Esophagus mucosa (tissue), 1 donor: ENCODE data around the gene NREP. TPM values are rescaled to one million over a fixed set of nuclear protein-coding genes. Genes with fewer than 3 reads are reported as not detected.
A peak's percentile ranks its signal among the peaks of the same experiment; 100 is the strongest.

Experiments used
- ATAC-seq: fragments of 200-7000 bp; cut with Tn5 transposase; one replicate; pipeline ENCODE4 v1.9.1; 2020
- total RNA-seq: library from RNA; stranded (reverse); gene quantifications from one replicate; pipeline ENCODE4 v1.2.4, GENCODE V29; 2023
- donor health status: DM: yes; HTN: yes; CAD: no.

Gene NREP
- total RNA-seq, 1 donor from 2014 or later: 18.3 TPM

DNA sequence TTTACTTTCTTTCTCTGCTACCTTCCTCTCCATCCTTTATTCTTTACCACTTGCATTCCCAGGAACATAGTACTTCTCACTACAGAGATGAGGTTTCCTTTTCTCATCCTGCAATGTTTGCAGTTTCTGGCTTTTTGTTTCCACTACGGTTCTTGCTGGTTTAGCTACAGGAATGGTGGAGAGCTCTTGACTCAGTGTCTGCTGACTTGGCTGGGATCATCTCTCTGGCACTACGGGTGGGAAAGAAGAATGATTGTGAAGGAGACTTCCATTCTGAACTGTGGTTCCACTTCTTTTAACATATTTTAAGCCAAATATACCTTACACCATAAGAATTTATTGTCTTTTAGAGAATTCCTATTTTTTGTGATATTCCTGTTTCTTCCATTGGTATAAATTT, 65.1 kb downstream of the NREP start:
- no peak for ATAC-seq

DNA sequence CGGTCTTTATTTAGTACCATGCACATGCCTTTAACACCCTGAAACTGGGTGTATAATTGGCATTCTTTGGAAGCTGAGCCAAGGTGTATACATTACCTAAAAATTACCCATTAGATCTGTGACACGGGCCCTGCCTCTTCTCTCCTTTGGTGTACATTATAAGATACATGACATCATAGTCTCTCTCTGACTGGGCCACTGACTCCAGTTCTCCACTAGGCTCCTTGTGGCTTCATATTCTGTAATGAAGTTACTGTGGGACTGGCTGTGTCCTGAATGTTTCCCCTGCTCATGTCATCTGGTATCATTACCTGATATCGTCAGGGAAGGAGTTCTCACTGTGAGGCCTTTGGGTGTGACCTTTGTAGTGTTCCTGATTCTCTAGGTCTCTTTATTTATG, 65.5 kb downstream of the NREP start:
- no peak for ATAC-seq

DNA sequence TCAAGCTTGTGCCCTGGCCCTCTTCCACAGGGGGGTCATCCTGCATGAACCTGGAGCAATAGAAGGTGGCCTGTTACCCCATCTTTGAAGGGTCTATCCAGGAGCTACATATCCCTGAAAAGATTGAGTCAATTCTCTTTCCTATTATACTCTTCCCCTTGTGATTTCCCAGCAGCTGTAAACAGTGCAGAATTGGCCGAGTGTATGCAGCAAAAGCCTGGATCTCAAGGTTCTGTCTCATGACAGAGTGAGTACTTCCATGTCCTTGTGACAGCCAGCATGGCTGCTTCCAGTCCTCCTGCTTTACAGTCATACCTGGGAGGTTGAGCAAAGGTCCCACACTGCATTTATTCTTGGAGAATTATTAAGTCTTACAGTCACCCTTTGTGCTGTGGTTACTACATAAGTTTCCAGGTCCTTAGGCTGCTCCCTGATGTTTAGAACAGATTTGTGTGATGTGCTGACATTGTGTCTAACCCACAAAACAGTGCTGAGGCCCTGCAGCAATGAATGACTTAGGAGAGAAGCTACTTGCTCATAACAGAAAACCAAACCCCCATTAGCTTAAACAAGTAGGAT, 67.5 kb downstream of the NREP start:
- no peak for ATAC-seq

DNA sequence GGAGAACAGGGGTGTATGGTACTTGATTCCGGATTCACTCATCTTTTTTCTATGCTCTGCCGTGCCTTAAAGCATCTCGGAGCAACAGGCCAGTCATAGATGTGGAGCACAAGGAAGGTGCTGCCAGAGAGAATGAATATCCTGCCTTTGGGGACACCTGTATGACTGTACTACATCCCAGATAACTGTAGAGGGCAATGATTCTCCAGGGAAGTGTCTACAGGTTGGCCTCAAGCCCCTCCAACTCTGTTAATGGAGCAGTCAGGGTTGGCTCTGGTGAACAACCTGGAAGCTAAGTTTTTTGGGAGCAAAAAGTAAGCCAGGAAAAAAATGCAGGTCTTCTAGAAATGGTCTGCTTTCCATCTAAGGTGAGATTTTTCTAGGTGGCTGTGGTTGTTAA, 71.0 kb downstream of the NREP start:
- ATAC-seq: no peak

DNA sequence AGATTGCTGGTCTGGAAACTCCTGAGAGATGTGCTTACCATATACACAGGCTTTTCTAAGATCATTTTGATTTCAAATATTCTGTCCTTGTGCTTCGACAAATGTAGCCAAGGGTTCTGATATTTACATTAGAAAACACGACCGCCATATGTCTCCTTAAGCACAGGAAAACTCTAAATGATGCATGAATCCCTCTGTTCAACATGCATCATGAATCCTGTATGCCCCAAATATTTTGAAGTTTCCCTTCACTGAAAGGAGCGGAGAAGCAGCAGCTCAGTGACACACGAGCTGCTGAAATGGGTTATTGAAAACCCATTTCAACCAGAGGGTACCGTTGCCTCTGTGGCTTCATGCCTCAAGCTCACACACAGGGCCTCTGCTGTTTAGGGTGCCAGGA, 74.4 kb downstream of the NREP start:
- ATAC-seq: no peak

DNA sequence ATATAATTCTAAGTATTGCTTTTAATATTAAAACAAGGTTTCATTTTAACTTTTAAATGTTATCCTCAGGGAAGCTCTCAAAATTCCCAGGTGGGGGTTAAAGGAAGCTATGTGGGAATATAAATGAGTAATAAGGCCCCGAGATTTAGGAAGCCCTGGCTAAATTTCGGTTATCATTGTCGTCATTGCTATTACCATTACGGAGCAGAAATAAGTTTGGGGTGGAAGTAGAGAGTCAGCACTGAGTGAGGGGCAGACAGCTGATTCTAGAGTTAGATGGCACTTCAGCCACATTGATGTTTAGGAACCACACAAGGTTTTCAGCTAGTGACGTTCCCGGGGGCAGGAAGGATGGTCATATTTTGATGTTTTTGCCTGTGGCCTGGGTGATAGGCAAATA, 74.9 kb downstream of the NREP start:
- no peak for ATAC-seq

DNA sequence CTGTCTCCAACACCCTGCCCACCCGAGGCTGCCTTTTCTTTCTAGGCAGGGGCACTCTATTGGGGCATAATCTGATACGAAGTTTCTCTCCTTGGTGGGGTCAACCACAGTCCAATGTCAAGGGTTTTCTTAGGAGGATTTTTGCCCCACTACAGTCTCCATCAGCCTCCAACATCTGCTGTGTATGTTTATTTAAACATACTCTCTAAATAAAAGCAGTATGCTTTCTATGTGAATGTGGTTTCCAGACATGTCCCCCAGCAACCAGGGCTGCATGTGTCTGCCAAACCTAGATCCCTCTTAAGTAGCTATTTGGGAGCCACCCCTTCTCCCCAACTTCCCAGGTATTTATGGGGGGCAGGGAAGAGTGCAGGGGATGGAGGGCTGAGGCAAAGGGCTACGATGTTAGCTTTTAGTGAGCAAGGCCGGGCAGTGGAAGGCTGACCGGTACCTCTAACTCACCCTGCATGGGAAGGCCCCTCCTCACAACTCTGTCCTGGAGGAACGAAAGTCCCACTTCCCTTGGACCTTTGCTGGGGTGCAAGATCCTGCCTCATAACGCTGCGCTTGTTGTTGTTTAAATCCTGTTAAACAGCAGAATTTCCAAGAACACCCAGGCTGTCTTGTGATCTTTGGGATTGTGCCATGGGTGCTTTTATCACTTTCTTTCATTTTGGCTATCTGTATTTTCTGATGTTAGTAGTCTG, 75.4 kb downstream of the NREP start:
- ATAC-seq: no peak

DNA sequence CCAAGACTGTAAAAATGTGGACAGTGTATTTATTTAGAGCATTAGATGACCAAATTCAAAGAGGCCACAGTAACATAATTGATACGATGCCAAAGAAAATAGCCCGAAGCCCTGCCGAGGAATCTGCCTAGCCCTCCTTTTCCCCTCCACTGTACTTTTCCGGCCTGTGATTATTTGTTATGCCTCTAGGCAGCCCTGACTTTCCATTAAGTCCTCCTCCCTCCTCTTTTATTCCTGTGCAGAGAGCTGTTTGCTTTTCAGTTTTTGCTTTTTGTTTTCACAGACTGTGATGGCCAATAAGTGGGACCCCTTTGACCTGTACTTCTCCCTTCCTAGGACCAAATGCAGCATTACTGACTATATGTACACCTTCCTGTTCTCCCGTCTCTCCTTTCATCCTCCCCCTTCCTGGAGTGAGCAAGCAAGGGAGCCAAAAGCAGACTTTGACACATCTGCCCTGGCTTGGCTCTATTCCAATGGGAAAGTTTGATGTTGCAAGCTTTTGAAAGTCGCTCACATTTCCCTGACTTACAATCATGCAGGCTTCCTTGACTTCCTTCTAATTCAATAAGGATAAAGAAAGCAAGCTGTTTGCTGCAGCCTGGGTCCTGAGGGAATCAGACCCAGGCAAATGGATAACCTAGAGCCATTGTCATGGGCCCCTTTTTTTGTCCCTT, 76.1 kb downstream of the NREP start:
- peak; percentile 86 for ATAC-seq

DNA sequence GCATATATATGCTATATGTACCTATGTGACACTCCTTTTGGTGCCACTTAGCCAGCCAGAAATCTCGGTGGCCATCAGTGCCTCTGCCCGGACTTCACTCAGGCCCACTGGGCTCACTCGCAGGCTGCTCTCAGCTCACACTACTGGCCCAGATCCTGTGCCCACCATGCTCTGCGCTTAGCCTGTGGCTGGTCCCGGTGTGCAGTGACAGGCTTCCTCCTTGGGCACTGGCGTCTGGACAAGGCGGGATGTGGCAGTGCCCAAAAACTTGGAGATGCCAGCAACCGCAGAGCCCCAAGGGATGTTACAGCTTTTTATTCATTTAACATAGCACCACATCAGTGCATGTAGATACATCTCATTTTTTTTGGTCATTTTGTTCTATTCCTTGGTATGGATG, 77.4 kb downstream of the NREP start:
- ATAC-seq: no peak

Other genes with a start within 250 kb of the NREP start
- 18.4 TPM for gene STARD4, start 244.7 kb downstream of the NREP start, total RNA-seq